NCI-H446 treated with DMSO at 0.1 percent for 48 hours (cell line): ENCODE results near the gene TYMP.

ENCODE experiments used
- DNase-seq: peaks from one replicate; lab custom pipeline; 2025; lab: John Stamatoyannopoulos, UW

The TYMP gene

DNA sequence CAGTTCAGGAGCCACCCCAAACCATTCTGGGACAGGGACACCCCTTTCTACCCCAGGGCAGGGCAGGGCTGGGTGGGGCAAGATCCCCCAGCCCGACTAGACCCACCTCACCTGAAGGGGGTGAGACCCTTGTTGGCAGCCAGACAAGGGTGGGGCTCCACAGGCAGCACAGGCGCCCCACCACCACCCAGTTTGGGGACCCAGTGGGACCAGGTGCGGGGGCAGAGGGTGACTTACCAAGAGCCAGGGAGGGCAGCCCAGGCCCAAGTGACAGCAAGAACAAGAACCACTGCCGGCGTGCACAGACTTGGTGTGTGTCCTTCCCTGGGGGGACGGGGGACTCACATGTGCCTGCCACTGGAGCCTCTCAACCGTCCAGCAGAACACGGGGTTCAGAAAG, 46.3 kb downstream of the TYMP start:
- DNase-seq = no peak

DNA sequence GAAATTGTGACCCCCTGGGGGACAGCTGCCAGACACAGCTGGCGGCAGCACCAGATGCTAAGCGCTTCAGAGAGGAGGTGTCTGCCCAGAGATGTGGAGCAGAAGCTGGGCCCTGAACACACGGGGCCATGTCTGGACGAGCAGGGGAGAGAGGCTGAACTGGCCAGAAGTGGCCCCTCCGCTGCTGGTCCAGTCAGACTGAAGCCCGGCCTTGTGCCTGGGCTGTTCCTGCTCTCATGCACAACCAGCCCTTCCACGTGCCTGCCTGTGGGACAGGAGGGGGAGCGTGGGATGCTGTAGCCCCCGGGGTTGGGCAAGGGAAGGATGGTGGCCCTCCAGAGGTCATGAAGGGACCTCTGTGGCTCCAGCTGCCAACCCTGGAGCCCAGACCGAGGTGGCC, 46.7 kb downstream of the TYMP start:
- DNase-seq = no peak

- no peak for DNase-seq
Measured at GRCh38 chr22:50482107-50483074, 47.4 kb downstream of the TYMP start.

GRCh38 chr22:50481440-50482106, 48.2 kb downstream of the TYMP start, which contains the start of gene ADM2:
ADM2 (plus strand) TSS chr22:50481543; CDS start chr22:50481848, 305 bp downstream.
- no peak for DNase-seq

DNA sequence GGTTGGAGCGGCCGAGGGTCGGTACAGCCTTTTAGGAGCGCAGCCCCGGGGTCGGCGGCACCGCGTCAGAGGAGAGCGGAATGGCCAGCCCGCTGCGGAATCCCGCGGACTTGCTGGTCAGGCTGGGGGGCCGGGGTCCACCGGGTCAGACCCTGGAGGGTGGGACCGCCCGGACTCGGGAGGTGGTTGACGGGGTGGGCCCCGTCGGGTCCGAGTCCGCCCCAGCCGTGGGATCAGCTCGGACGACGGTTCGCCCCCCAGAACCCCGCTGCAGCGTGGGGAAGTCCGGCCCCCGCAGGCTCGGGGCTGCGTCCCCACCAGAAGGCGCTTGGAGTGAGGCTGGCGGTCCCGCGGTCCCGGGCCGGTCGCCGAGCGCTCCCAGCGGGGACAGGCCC, 48.8 kb downstream of the TYMP start:
- DNase-seq = no peak

- no peak for DNase-seq
Measured at GRCh38 chr22:50479721-50480120, 50.1 kb downstream of the TYMP start.

GRCh38 chr22:50477923-50478322, 51.9 kb downstream of the TYMP start:
- DNase-seq = no peak

- no peak for DNase-seq
Measured at GRCh38 chr22:50476868-50477267, 52.9 kb downstream of the TYMP start.
